Thyroid gland (tissue), 4 donors: ENCODE data around the gene KANSL3. TPM values are rescaled to one million over a fixed set of nuclear protein-coding genes. Genes with fewer than 3 reads are reported as not detected.

Source experiments
- DNase-seq, 2 donors: peaks; one replicate each; pipeline ENCODE4 v3.0.0-alpha.2; 2019
- H3K27ac ChIP-seq, 3 donors: fragments of 200-600 bp; sonication (generic); 1 replicate in 2 of 3; 2 replicates in 1 of 3; pipeline ENCODE4 v1.5.1; 2016 to 2019; ENCODE audit warnings: mild to moderate bottlenecking in 1 of 3, moderate library complexity in 1 of 3
- H3K27me3 ChIP-seq: fragments of 200-600 bp; sonication (generic); one replicate; pipeline ENCODE4 v1.5.1; 2019
- H3K36me3 ChIP-seq, 2 donors: fragments of 200-600 bp; sonication (generic); one replicate each; pipeline ENCODE4 v1.5.1; 2016 to 2019
- H3K4me1 ChIP-seq, 2 donors: fragments of 200-600 bp; sonication (generic); one replicate each; pipeline ENCODE4 v1.5.1; 2017 to 2019
- H3K4me3 ChIP-seq, 3 donors: fragments of 200-600 bp; sonication (generic); replicated peaks in 1 of 3; 1 replicate in 2 of 3; 2 replicates in 1 of 3; pipeline ENCODE4 v1.5.1; 2016; ENCODE audit warnings: mild to moderate bottlenecking in 1 of 3
- H3K9me3 ChIP-seq: fragments of 200-600 bp; sonication (generic); one replicate; pipeline ENCODE4 v1.5.1; 2017
- POLR2A ChIP-seq, 2 donors: fragments of 450-650 bp; IDR thresholded peaks; one replicate each; pipeline ENCODE4 v1.6.1; 2017; ENCODE audit warnings: antibody characterized with exemption in 2 of 2, mild to moderate bottlenecking in 2 of 2, moderate library complexity in 1 of 2
- WGBS, 2 donors: methylation state at CpG; one replicate each; pipeline ENCODE4 v1.1.5; 2017; 5-methylcytosine and 5-hydroxymethylcytosine counted together
- intact Hi-C: fragments of 100-400 bp; cut with DNase I; formaldehyde crosslinking; loops from one replicate; pipeline ENCODE4 v1.15.1; 2023
- total RNA-seq, 4 donors: library from RNA; depleted of rRNA; stranded (reverse); fragments of >200 nt; gene quantifications; one replicate each; pipeline ENCODE4 v1.2.3, GENCODE V29; 2016
- TF ChIP-seq, protein P1 (sequence below), 6 experiments: fragments of 200-600 bp in 3 of 6; fragments of 450-650 bp in 3 of 6; sonication (generic) in 3 of 6; IDR thresholded peaks; one replicate each; pipeline ENCODE4 v1.5.1; 2016 to 2019; ENCODE audit warnings: antibody characterized with exemption in 6 of 6, mild to moderate bottlenecking in 2 of 6, inconsistent platforms in 1 of 6, moderate library complexity in 1 of 6

The KANSL3 gene
- total RNA-seq, 4 donors from 2014 or later: 46.2 to 65.5 (median 55.8) TPM

DNA sequence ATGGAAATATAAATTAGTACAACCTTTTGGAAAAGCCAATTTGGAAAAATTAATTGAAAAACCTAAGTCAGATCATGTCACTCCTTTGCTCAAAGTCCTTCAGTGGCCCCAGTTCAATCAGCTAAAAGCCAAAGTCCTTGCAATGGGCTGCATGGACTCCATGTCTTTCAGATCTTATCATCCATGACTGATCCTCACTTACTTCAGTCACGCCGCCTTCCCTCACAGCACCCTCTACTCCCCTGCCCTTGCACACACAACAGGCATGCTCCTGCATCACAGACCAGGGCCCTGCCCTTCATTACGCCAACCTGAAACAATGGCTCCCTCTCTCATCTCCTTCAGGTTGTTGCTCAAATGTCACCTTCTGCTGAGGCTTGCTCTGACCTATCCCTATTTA lies 15.6 kb downstream of the KANSL3 start:
- WGBS, 2 donors: 94 to 95% methylated on average over 3 of the region's 3 CpGs
- Histone ChIP-seq H3K27ac (no peak overlapping the region), H3K27me3 (no peaks in the 10 kb centered on the region), H3K4me1 (peaks cover 0 to 9% of the 10 kb centered on the region in 2 donors), H3K9me3 (no peaks in the 10 kb centered on the region), H3K4me3 (no peak overlapping the region), H3K36me3 (peaks cover 8 to 9% of the 10 kb centered on the region in 2 donors)
- no peak for DNase-seq
- intact Hi-C loops: no loop called here
- no peak for TF ChIP-seq POLR2A (IDR thresholded peaks at IDR 0.05)
- TF ChIP-seq, protein P1, sequence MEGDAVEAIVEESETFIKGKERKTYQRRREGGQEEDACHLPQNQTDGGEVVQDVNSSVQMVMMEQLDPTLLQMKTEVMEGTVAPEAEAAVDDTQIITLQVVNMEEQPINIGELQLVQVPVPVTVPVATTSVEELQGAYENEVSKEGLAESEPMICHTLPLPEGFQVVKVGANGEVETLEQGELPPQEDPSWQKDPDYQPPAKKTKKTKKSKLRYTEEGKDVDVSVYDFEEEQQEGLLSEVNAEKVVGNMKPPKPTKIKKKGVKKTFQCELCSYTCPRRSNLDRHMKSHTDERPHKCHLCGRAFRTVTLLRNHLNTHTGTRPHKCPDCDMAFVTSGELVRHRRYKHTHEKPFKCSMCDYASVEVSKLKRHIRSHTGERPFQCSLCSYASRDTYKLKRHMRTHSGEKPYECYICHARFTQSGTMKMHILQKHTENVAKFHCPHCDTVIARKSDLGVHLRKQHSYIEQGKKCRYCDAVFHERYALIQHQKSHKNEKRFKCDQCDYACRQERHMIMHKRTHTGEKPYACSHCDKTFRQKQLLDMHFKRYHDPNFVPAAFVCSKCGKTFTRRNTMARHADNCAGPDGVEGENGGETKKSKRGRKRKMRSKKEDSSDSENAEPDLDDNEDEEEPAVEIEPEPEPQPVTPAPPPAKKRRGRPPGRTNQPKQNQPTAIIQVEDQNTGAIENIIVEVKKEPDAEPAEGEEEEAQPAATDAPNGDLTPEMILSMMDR (IDR thresholded peaks at IDR 0.05): no peak

DNA sequence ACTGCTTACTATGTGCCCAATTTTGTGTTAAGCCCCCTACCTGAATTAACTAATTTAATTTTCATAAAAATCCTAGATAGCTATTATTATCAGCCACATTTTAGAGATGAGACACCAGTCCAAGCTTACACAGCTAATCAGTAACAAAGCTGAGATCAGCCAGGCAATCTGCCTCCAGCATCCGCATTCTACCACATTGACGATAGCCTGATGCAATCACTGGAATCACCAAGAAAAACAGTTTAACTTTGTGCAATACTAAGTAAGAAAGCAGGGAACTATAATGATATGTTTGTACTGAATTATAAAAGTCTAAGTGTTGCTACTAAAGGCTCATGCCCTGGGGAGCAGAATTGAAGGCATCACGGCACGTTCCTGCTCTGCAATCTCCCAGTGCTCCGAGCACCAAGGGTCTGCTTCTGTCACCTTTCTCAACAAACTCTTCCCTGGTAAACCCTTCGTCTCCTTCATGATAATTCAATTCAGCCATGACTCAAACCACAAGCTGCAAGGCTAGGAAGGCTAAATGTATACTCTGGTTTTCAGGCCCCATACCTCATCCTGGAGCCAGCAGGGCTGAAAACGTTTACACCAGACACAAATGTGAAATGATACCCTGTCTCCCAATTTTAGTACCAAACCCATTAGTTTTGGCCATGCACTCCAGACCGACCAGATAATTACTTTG lies 19.4 kb downstream of the KANSL3 start:
- Histone ChIP-seq H3K36me3 (peaks cover 8 to 19% of the 10 kb centered on the region in 2 donors), H3K27ac (no peak overlapping the region), H3K4me3 (no peak overlapping the region), H3K9me3 (no peaks in the 10 kb centered on the region), H3K27me3 (no peaks in the 10 kb centered on the region), H3K4me1 (no peaks in the 10 kb centered on the region)
- DNase-seq: no peak
- WGBS, 2 donors: 83 to 84% methylated on average over 8 of the region's 8 CpGs
- intact Hi-C loops: no loop called here
- TF ChIP-seq POLR2A (IDR thresholded peaks at IDR 0.05): no peak
- TF ChIP-seq, protein P1 (IDR thresholded peaks at IDR 0.05): no peak

DNA sequence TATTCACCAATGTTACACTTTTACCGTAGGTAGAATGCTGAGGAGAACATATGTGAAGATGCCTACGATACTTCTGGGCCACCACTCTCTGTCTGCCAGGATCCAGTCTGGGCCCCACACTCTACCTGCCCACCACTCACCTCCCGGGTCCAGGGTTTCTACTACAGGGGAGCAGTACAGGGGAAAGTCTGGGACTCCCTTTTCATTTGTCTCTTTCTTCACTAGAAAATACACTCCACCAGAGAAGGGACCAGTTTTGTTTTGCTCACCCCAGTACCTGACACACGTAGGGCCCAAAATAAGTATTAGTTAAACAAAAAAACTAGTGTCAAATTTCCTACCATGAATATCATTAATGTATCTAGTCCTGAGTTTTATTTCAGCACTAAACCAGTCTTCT lies 21.1 kb downstream of the KANSL3 start:
- Histone ChIP-seq H3K27me3 (no peaks in the 10 kb centered on the region), H3K9me3 (no peaks in the 10 kb centered on the region), H3K4me1 (no peaks in the 10 kb centered on the region), H3K27ac (no peak overlapping the region), H3K4me3 (no peak overlapping the region), H3K36me3 (peaks cover 25 to 35% of the 10 kb centered on the region in 2 donors)
- no peak for TF ChIP-seq POLR2A (IDR thresholded peaks at IDR 0.05)
- TF ChIP-seq, protein P1 (IDR thresholded peaks at IDR 0.05): no peak
- intact Hi-C loops: no loop called here
- 89 to 93% methylated on average over 4 of the region's 4 CpGs for WGBS, 2 donors
- DNase-seq: no peak

DNA sequence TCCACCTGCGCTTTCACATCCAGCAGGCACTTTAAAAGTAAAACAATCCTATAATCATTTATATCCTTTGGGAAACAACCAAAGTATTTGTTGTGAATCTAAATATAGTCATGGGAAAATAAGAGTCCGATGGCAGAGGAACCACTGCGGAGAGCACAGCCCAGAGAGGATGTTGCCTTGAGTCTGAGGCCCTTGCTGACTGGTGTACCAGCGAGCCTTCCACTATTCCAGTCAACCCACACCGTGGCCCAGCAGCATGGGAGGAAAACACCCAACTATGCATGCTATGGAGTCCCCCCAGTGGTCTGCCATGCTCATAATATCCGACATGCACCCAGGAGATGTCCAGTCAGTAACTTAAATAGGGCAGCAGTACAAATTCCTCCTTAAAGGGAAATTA lies 21.6 kb downstream of the KANSL3 start:
- H3K9me3 ChIP-seq: no peaks in the 10 kb centered on the region
- no peak overlapping the region for H3K27ac ChIP-seq
- no peaks in the 10 kb centered on the region for H3K27me3 ChIP-seq
- DNase-seq: no peak
- intact Hi-C loops: no loop called here
- H3K4me1 ChIP-seq: no peaks in the 10 kb centered on the region
- peaks cover 30 to 38% of the 10 kb centered on the region in 2 donors for H3K36me3 ChIP-seq
- no peak overlapping the region for H3K4me3 ChIP-seq
- WGBS, 2 donors: 77 to 91% methylated on average over 6 of the region's 6 CpGs
- TF ChIP-seq, protein P1 (IDR thresholded peaks at IDR 0.05): no peak
- TF ChIP-seq POLR2A (IDR thresholded peaks at IDR 0.05): no peak

DNA sequence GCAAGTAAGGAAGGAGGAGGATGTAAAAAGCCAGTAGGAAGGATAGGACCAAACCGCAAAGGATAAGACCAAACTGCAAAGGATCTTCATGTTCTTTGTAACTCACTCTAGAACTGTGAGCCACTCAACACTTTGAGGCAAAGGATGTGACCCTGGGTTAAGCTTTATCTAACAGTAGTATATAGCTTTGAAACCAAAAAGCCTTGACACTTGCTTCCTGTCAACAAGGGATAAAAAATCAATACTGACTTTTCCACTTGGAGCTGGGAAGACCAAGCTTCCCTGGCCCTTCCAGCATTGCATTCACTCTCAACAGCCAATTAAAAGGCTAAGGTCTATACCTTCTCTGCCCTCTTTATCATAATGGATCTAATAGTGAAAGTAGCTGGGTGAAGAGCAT lies 22.0 kb downstream of the KANSL3 start:
- 97 to 100% methylated on average over 1 of the region's 1 CpG for WGBS, 2 donors
- H3K27ac ChIP-seq: no peak overlapping the region
- H3K27me3 ChIP-seq: no peaks in the 10 kb centered on the region
- H3K4me3 ChIP-seq: no peak overlapping the region
- intact Hi-C loops: no loop called here
- H3K4me1 ChIP-seq: no peaks in the 10 kb centered on the region
- no peak for DNase-seq
- TF ChIP-seq, protein P1 (IDR thresholded peaks at IDR 0.05): no peak
- no peak for TF ChIP-seq POLR2A (IDR thresholded peaks at IDR 0.05)
- H3K36me3 ChIP-seq: peaks cover 32 to 42% of the 10 kb centered on the region in 2 donors
- no peaks in the 10 kb centered on the region for H3K9me3 ChIP-seq
